DMS 273 (cell line): ENCODE measurements around the gene TRAF3.
A peak's percentile ranks its signal among the peaks of the same experiment; 100 is the strongest.

Experiments used
- DNase-seq: peaks from one replicate; lab custom pipeline; 2025; ENCODE audit not compliant: unreplicated experiment; lab: John Stamatoyannopoulos, UW

TRAF3 gene

GRCh38 chr14:102905116-102906108 is 128.2 kb downstream of the TRAF3 start:
- DNase-seq = no peak

DNA sequence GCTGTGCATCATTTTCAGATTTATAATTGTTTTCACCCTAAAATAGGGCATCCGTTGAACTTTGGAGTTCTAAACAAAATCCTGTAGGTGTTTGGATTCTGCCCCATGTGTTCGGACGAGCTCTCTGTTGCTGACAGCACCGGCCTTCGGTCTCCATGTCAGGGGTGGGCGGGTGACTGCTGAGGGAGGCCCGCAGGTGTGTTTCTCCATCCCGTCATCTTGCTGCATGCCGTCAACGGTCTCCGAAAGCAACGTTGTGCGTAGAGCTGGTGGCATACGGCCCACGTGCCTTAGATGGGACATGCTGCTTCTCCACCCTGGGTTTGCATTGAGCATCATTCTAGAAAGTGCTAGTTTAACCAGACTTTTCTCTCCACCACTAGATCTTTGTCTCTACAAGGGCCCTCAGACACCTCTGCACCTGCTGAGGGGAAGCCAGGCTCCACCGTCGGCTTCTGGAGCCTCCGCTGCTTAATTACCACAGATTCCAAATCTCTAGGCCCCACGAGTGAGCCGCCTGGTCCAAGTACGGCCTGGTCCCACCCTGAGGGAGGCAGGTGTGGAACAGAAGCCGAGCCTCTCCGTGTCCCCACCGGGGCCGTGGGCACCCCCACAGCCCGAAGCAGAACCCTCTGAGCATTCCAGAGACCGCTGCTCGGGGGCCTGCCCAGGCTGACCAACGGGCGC is 129.5 kb downstream of the TRAF3 start:
- no peak for DNase-seq

DNA sequence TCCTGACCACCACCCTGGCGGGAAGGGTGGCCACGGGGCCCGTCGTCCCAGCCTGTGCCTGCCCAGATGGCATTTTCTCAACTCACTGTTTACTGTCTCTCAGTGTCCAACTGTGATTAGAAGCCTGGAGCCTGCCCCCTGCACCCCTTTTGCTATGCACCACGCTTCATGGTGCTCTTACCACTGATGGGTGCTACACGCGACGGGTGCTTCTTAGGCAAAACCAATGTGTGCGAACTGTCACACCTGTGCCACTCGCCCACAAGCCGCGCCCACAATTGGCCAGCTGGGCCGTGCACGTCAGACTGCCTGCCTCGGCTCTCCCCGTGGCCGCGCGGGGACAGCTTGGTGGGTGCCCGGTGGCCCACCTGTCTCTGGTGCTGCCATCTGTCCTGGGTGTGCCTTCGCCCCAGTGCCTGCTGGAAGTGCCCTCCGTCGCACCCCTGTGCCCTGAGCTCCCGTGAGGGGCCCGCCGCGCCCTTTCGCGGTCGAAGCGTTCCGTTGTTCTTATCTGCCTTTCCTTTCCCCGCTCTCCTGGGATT is 130.1 kb downstream of the TRAF3 start:
- no peak for DNase-seq

DNA sequence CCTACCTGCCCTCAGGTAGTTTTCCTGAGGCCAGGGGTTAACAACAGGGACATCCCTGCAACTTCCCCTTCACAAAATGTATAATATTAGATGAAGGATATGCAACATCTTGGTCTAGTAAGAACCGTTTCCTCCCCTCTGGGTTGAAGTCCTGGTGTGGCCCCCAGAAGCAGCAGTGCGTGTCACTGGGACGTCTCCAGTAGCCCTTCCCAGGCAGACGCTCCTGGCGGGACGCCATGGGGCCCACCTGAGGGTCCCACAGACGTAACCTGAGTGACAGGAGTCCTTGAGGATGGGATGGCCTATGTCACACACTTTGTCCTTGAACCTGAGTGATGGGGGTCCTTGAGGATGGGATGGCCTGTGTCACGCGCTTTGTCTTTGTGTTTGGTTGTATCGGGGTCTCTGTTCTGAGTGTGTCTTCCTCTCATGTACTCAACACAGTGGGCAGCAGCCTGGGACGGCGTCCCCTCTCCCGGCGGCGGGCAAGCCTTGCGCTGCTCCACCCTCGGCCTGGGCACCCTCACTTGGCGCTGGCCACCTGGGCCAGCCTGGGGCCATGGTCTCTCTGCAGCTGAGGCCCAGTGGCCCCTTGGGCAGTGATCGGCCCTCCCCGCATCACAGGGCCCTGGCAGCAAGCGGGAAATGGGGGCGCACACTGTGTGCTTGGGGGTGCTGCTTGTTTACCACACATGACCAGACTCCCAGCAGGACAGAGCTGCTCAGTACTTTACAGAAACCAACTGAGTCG is 130.9 kb downstream of the TRAF3 start:
- DNase-seq = no peak

DNA sequence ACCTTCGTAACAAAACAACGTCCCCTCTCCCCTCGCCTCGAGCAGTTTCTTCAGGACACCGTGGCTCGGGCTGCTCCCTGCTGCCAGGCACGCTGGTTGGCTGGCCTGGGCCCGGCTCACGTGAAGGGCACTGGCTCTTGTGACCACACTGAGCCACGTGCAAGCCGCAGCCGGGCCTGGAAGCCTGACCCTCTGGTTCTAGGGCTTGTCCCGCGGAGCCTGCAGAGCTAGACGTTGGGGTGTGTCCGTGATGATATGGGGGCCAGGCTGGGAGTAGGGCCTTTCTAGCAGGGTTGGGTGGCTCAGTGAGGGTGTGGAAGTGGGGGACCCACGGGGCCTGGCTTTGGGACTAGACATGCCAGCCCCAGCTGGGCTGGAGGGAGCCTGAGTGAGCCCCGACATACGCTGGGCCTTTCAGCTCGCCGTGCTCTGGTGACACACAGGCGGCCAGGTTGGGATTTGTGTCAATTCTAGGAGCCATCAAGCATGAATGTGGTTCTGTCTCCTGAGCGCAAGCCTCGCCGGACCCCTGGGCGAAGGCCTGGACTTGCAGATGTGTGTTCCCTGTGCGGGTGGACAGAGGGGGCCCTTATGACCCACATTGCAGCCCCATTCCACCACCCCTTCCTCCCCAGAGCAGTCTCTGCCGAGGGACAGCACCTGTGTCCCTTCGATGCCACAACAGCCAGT is 131.7 kb downstream of the TRAF3 start:
- no peak for DNase-seq

DNA sequence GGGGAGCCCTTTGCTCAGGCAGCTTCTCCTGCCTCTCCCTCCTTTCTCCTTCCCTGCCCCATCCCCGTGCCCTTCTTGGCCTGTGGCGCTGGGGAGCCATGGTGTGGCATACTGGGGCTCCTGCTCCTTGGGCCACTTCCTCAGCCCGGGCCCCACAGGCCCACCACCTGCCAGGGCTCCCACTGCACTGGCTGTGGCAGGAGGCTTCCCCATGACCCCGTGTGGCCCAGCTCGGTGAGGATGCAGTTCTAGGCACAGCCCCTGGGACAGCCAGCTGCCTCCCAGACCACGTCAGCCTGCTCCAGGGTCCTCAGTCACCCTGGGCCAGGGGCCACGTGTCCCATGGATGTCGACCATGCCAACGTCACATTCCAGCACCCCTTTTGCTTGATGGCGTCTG is 132.2 kb downstream of the TRAF3 start:
- DNase-seq = no peak

GRCh38 chr14:102909911-102910310 is 132.7 kb downstream of the TRAF3 start:
- no peak for DNase-seq

GRCh38 chr14:102910442-102910841 is 133.2 kb downstream of the TRAF3 start:
- DNase-seq = no peak

DNA sequence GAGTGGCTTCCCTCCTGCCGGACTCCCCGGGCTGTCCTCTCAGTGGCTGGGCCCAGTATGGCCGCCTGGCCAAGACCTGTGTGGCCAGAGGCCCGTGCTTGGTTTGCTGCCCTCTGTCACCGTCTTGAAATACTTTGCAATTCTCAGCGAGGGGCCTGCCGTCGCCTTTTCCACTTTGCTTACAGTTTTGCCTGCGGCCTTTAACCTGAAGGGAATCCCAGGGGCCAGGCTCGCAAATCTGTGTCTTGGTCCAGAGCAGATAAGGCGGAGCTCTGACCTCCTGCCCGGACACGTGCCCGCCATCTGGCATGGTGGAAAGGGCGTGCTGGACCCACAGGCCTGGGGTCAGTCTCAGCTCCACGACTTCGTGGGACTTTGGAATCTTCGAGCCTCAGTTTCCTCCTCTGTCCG is 134.3 kb downstream of the TRAF3 start:
- DNase-seq = no peak

DNA sequence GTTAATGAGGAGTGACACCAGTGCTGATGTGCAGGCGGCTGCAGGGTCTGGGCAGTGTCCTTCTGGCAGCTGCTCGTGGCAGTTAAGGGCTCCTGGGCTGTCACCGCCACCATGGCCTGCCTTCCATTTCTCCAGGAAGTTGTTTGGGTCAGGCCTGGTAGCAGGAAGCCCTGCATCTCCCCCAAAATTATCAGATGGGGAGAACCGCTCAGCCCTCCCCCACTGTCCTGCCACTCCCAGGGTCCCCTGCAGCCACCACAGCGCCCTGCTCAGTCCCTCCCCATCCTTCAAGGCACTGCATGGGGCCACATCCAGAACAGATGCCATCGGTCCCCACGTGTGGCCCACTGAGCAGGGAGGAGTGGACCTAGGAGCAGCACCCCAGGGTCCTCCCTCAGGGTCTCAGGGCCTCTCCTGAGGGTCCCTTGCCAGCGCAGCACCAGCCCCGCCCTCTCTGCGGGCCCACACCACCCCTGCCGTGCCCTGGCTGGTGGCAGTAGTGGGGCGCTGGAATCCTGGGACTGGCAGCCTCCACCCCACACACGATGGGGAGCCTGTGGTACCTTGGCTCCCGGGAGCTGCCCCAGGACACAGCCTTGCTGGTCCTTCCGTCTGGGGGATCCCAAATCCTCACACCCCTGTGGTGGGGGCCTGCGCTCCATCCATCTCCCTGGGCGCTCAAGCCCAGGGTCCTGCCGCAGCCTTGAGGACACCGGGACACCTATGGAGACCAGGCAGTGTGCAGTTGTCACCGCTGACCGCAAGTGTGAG is 134.9 kb downstream of the TRAF3 start:
- no peak for DNase-seq

GRCh38 chr14:102913341-102914211 is 136.3 kb downstream of the TRAF3 start:
- DNase-seq = no peak

DNA sequence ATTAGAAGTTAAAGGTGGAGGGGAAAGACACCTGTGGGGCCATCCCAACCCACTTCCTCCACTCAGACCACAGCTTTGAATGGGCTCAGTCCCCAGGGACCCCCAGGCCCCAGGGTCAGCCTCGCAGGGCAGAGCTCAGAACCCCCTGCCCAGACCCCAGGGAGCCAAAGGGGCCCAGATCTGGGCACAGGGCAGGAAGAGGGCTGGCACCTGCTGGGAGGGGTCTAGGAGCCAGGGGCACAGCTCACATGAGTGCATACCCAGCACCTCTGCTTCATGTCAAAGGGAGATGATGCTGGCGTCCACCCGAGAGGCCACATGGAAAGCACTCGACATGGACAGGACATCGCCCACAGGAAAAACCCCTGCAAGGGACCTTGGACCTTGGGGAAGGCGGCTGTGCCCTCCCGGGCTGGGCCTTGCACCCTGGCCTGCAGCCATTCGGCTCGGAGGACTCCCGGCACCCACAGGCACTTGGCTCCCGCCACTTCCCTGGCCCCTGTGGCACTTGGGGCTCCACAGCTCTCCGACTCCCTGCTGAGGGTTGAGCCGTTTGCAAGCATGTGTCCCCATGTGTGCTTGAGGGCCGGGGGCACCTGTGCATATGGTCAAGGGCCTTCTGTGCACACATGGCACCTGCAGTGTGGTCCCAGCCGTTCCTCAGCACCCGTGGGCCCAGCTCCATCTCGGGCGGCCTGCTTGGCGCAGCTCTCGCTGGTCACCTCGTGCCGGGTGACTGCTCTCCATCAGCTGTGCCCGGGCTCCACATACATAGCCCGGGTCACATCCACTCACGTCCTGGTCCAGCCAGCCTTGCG is 137.4 kb downstream of the TRAF3 start:
- no peak for DNase-seq

DNA sequence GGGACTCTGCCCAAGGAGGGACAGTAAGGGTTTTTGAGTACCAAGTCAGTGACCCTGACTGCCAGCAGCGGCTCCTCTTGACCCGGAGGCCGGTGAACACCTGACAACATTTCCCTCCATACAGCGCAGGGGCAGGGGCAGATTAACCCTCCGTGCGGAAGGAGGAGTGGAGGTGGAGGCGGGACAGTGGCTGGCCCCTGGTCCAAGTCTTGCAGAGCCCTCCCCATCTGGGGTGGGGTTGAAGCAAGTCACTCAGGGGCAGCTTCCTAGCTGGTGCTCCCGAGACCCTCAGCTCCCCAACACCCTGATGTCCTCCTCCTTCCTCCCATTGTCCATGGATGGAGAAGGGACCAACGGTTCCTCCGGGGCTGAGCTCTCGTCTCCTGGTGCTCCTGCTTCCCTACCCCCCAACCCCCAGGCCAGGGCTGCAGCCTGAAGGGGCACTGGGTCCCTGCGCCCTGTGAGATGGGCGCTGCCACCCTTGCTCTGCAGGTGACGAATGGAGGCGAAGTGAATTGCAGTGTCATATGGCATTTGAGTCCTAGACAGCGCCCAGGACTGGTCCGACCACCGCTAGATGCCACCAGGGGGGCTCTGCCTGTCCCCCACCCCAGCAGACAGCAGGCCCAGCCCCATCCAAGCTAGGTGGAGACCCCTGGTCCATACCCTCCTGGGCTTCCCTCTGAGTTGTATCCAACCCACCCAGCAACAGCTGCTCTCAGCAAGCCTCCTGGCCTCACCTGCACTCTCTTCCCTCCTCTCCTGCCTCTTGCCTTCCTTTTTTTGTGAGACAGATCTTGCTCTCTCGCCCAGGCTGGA is 138.3 kb downstream of the TRAF3 start:
- no peak for DNase-seq

GRCh38 chr14:102916347-102917055 is 139.3 kb downstream of the TRAF3 start:
- no peak for DNase-seq

GRCh38 chr14:102917056-102917385 is 139.8 kb downstream of the TRAF3 start:
- DNase-seq = no peak

- peak; percentile 82 for DNase-seq
These were observed 140.4 kb downstream of the TRAF3 start for GRCh38 chr14:102917469-102918211.
